Measurements from ENCODE around the gene PKM. TPM values are rescaled to one million over a fixed set of nuclear protein-coding genes. Genes with fewer than 3 reads are reported as not detected.

The PKM gene
- total RNA-seq, 4 donors from 2014 or later, result 343 to 646 (median 543) TPM

- Histone ChIP-seq H3K27ac (no peak overlapping the region), H3K27me3 (peaks cover 24% of the 10 kb centered on the region), H3K36me3 (no peaks in the 10 kb centered on the region), H3K4me1 (no peaks in the 10 kb centered on the region), H3K9me3 (no peaks in the 10 kb centered on the region), H3K4me3 (no peak overlapping the region)
- WGBS, 2 donors (ENCODE audit: low coverage in 1 of 2), result 90 to 100% methylated on average over 1 to 4 of the region's 7 CpGs
- TF ChIP-seq POLR2AphosphoS5 (IDR thresholded peaks at IDR 0.05) (no peak), POLR2A (IDR thresholded peaks at IDR 0.05) (no peak), EP300 (IDR thresholded peaks at IDR 0.05) (no peak), CTCF (IDR thresholded peaks at IDR 0.05) (no peak)
- no peak for ATAC-seq
Observed at GRCh38 chr15:72170691-72171090, 60.3 kb downstream of the PKM start.

DNA sequence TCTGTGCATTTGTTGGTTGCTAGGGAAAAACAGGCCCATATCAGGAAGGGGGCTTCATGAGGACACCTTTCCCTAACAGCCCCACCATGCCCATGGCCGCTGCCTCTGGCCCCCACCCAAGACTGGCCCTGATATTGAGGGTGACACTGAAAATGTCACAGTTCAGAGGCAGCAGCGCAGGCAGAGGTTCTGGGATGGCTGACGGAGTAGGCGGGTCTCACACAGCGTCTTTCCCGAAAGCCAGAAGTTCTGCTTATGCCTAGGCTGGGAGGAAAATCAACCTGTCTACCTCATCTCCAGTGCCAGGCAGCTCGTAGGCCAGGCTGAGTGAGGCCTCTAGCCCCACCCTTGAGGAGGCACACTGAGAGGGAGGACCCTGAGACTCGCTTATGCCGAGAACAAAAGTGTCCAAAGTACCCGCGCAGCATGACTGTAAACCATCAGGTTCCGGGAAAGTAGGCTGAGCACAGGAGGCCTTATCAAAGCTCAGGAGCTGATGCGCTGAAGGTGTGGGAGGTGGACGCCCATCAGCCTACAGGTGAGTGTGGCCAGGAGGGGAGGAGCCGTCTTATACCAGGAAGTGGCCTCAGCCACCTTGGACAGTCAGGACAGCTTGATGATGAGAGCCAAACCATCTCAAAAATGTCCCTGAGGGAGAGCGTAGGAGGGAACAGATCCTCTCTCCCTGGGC is 60.9 kb downstream of the PKM start:
- ATAC-seq, result no peak
- WGBS, 2 donors (ENCODE audit: low coverage in 1 of 2), result 91 to 100% methylated on average over 3 to 6 of the region's 16 CpGs
- H3K36me3 ChIP-seq, result no peaks in the 10 kb centered on the region
- no peaks in the 10 kb centered on the region for H3K4me1 ChIP-seq
- TF ChIP-seq EP300 (IDR thresholded peaks at IDR 0.05) (no peak), CTCF (IDR thresholded peaks at IDR 0.05) (no peak), POLR2AphosphoS5 (IDR thresholded peaks at IDR 0.05) (no peak), POLR2A (IDR thresholded peaks at IDR 0.05) (no peak)
- peaks cover 19% of the 10 kb centered on the region for H3K27me3 ChIP-seq
- no peak overlapping the region for H3K4me3 ChIP-seq
- no peak overlapping the region for H3K27ac ChIP-seq
- H3K9me3 ChIP-seq, result no peaks in the 10 kb centered on the region

GRCh38 chr15:72169236-72169920 is 61.6 kb downstream of the PKM start:
- Histone ChIP-seq H3K4me3 (no peak overlapping the region), H3K36me3 (no peaks in the 10 kb centered on the region), H3K4me1 (no peaks in the 10 kb centered on the region), H3K9me3 (no peaks in the 10 kb centered on the region), H3K27me3 (peaks cover 13% of the 10 kb centered on the region), H3K27ac (no peak overlapping the region)
- no peak for ATAC-seq
- no peak for TF ChIP-seq POLR2AphosphoS5 (IDR thresholded peaks at IDR 0.05)
- TF ChIP-seq CTCF (IDR thresholded peaks at IDR 0.05), result no peak
- TF ChIP-seq POLR2A (IDR thresholded peaks at IDR 0.05), result no peak
- TF ChIP-seq EP300 (IDR thresholded peaks at IDR 0.05), result no peak
- 60% methylated on average over 1 of the region's 10 CpGs; no CpG with 5 or more reads in 1 of the 2 donors for WGBS, 2 donors (ENCODE audit: low coverage in 1 of 2)

DNA sequence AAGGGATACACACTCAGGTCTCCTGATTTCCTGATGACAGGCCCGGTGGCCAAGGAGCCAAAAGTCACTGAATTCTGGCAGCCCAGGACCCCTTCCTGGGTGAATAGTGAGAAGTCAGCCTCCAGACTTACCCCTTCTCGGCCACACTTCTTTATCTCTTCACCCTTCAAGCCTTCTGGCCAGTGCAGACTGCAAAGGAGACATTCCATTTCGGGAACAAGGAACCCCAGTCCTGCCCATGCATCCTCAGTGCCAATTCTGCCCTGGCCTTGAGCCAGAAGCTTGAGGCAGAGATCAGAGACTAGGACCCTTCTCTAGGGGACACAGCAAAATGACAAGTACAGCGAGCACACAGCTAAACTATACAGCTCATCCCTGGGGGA is 62.2 kb downstream of the PKM start:
- no peak for ATAC-seq
- H3K36me3 ChIP-seq, result no peaks in the 10 kb centered on the region
- H3K4me3 ChIP-seq, result no peak overlapping the region
- H3K4me1 ChIP-seq, result no peaks in the 10 kb centered on the region
- WGBS, 2 donors (ENCODE audit: low coverage in 1 of 2), result 63% methylated on average over 1 of the region's 4 CpGs; no CpG with 5 or more reads in 1 of the 2 donors
- H3K27ac ChIP-seq, result no peak overlapping the region
- H3K9me3 ChIP-seq, result no peaks in the 10 kb centered on the region
- TF ChIP-seq POLR2AphosphoS5 (IDR thresholded peaks at IDR 0.05) (no peak), EP300 (IDR thresholded peaks at IDR 0.05) (no peak), CTCF (IDR thresholded peaks at IDR 0.05) (no peak), POLR2A (IDR thresholded peaks at IDR 0.05) (no peak)
- H3K27me3 ChIP-seq, result peaks cover 13% of the 10 kb centered on the region

All from gastroesophageal sphincter (tissue), 4 donors.